Heart right ventricle (tissue), 16 donors: ENCODE data around the gene SOX18. TPM values are rescaled to one million over a fixed set of nuclear protein-coding genes. Genes with fewer than 3 reads are reported as not detected.

Experiments used
- ATAC-seq, 8 donors: fragments of 200-7000 bp; cut with Tn5 transposase; one replicate each; pipeline ENCODE4 v1.9.1; 2020; ENCODE audit warnings: mild to moderate bottlenecking in 8 of 8, moderate library complexity in 8 of 8, moderate number of reproducible peaks in 1 of 8
- DNase-seq, 2 donors: peaks; one replicate each; pipeline ENCODE4 v3.0.0-alpha.2; 2020
- H3K27ac ChIP-seq, 10 donors: fragments of 200-600 bp; sonication (generic) in 2 of 10; one replicate each; pipeline versions ENCODE4 v1.5.0 to v1.8.0; 2020 to 2022; ENCODE audit warnings: mild to moderate bottlenecking in 3 of 10
- H3K27me3 ChIP-seq, 7 donors: fragments of 200-600 bp; one replicate each; pipeline ENCODE4 v1.8.0; 2021 to 2022; ENCODE audit warnings: mild to moderate bottlenecking in 2 of 7
- H3K36me3 ChIP-seq, 9 donors: fragments of 200-600 bp; sonication (generic) in 1 of 9; one replicate each; pipeline versions ENCODE4 v1.5.0 to v1.8.0; 2020 to 2022; ENCODE audit warnings: mild to moderate bottlenecking in 2 of 9
- H3K4me1 ChIP-seq, 9 donors: fragments of 200-600 bp; sonication (generic) in 1 of 9; one replicate each; pipeline versions ENCODE4 v1.5.0 to v1.8.0; 2020 to 2022; ENCODE audit warnings: mild to moderate bottlenecking in 4 of 9
- H3K4me3 ChIP-seq, 10 donors: fragments of 200-600 bp; sonication (generic) in 2 of 10; one replicate each; pipeline versions ENCODE4 v1.5.0 to v1.8.0; 2020 to 2022; ENCODE audit warnings: mild to moderate bottlenecking in 7 of 10, moderate library complexity in 2 of 10
- H3K9me3 ChIP-seq, 11 donors: fragments of 200-600 bp in 10 of 11; sonication (generic) in 2 of 11; one replicate each; pipeline versions ENCODE4 v1.5.0 to v1.8.0; 2013 to 2022; ENCODE audit warnings: mild to moderate bottlenecking in 2 of 11, control low read depth in 1 of 11, moderate library complexity in 1 of 11
- WGBS, 2 donors: extraction: QIAGEN DNeasy Blood & Tissue Kit; methylation state at CpG; one replicate each; pipeline ENCODE4 v1.1.7; 2013; ENCODE audit warnings: inconsistent platforms in 1 of 2; 5-methylcytosine and 5-hydroxymethylcytosine counted together
- intact Hi-C, 10 donors: fragments of 100-400 bp; cut with DNase I; formaldehyde crosslinking; loops; one replicate each; pipeline versions ENCODE4 v1.11.1 to v1.14.2; 2022
- polyA plus RNA-seq, 2 donors: library from polyadenylated mRNA; stranded (reverse); fragments of 200-250 nt; gene quantifications; one replicate each; pipeline ENCODE4 v1.2.3, GENCODE V29; 2013
- total RNA-seq, 10 donors: library from RNA; stranded (reverse); fragmentation: NEBNext Ultra II Directional in 3 of 10; extraction: Animal tissue kit (Norgen Biotek cat#: 25700) in 3 of 10; gene quantifications; one replicate each; pipeline versions ENCODE4 v1.2.1 to v1.2.4, GENCODE V29; 2021 to 2023
- TF ChIP-seq, protein P1 (sequence below), 9 donors: fragments of 200-600 bp; sonication (generic) in 2 of 9; IDR thresholded peaks; one replicate each; pipeline versions ENCODE4 v1.5.0 to v1.8.0; 2021 to 2022; ENCODE audit warnings: antibody characterized with exemption in 9 of 9, mild to moderate bottlenecking in 5 of 9, moderate library complexity in 1 of 9
- donor health status: Arrhythmogenic right ventricular cardiomyopathy.
- donor health status: ischemic (EF 13 %, LVEDD 7.1; RV severe dilation, severe dysfunction).
- donor health status: healthy with polysubstance abuse.
- donor health status: DM: no; HTN: yes; CAD: no.
- donor health status: DM: no; HTN: no; CAD: no.
- donor health status: ischemic (EF 25% LVEDD 6.9; RV normal size, moderate dysfunction).
- donor health status: ischemic (EF 25% LVEDD 5.7; RV mildly dilated, moderate dysfunction).
- donor health status: healthy.
- donor health status: DM: yes; HTN: yes; CAD: no.
- donor health status: Ischemic cardiomyopathy.
- donor health status: ischemic (EF 35%, LVEDD 5.7; RV mildly dilated, moderate dysfunction).
- donor health status: nonischemic (EF 11% LVEDD 7.7; RV severe dilation, severe dysfunction).
- donor health status: DM: yes; HTN: yes; CAD: no.
- donor health status: PGD.
- donor health status: ischemic (EF 29% LVEDD 5.4; RV normal size, mild dysfunction).
- donor health status: nonischemic (EF 23%, LVEDD 6.1; RV moderate dilation, normal function).

The SOX18 gene
- total and polyA plus RNA-seq, 12 donors = 23.5 to 129 (median 51.9) TPM

DNA sequence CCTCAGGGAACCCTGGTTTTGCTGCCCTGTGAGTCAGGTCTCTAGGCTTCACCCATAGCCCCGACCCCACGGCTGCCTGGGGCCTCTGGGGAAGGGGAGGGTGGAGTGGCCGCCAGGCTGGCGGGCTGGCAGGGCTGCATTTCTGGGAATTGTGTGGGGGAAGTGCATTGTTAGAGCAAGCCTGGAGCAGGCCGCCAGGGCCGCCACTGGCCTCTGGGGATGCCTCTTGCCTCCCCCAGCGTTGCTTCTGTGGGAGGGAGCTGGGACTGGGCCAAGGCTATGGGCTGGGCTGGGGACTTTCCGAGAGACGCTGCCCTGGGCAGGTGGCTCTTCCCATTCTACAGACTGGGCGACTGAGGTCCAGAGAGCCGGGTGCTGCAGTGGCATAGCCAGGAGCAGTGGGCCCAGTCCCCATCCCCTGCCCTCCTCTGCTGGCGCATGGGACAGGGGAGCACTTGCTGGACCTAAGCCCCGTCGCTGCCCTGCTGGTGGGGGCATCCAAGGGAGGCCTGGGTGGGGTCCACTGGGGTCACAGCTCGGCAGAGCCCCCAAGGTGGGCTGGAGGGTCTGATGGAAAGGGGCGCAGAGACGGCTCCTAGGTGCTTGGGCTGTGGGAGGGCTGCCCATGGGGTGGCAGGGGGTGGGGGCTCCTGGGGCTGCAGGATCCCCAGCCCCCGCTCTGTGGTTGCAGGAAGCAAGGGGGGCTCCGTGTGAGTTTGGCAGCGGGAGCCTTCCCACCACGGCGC, 6.6 kb upstream of the SOX18 start:
- Histone ChIP-seq H3K4me1 (peaks cover 2 to 67% (median 44%) of the 10 kb centered on the region in 9 donors), H3K27ac (peak overlapping the region; percentile 80 to 98 (median 90)), H3K27me3 (peaks cover 0 to 57% (median 18%) of the 10 kb centered on the region in 7 donors), H3K4me3 (peak overlapping the region in 9 of 10 donors; percentile 16 to 47 (median 39)), H3K9me3 (no peaks in the 10 kb centered on the region), H3K36me3 (no peaks in the 10 kb centered on the region)
- ATAC-seq (peak; percentile 40 to 63 (median 54)), DNase-seq (peak; percentile 81 to 87)
- 43 to 47% methylated on average over 22 of the region's 22 CpGs for whole genome bisulfite sequencing, 2 donors
- TF ChIP-seq, protein P1, sequence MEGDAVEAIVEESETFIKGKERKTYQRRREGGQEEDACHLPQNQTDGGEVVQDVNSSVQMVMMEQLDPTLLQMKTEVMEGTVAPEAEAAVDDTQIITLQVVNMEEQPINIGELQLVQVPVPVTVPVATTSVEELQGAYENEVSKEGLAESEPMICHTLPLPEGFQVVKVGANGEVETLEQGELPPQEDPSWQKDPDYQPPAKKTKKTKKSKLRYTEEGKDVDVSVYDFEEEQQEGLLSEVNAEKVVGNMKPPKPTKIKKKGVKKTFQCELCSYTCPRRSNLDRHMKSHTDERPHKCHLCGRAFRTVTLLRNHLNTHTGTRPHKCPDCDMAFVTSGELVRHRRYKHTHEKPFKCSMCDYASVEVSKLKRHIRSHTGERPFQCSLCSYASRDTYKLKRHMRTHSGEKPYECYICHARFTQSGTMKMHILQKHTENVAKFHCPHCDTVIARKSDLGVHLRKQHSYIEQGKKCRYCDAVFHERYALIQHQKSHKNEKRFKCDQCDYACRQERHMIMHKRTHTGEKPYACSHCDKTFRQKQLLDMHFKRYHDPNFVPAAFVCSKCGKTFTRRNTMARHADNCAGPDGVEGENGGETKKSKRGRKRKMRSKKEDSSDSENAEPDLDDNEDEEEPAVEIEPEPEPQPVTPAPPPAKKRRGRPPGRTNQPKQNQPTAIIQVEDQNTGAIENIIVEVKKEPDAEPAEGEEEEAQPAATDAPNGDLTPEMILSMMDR (IDR thresholded peaks at IDR 0.05) = peak in 1 of 9 donors; percentile 9
- intact Hi-C loops = loop anchor here in 4 of 10 donors (2.0 to 10.0 kb wide), 4 partner anchors 15 to 421 kb away; partner anchors contain the start of gene PRPF6 (in 1 of the 4)

DNA sequence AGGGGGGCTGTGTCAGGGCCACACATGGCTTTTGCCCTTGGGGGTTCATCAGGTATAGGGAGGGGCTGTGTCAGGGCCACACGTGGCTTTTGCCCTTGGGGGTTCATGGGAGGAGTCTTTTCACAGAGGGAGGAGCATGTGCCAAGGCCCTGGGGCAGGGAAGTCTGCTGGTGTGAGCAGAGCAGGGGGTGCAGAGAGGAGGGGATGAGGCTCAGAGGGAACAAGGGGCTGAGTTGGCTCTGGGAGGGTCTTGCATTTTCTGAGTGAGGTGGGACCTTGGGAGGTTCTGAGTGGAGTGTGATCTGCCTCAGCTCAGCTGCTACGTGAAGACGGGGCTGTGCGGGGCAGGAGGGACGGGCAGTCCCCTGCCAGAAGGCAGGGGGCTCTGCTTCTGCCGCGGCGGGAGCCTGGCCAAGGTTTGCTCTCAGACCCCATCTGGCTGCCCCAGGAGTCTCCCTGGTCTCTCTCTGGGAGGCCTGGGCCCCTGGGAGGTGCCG, 6.0 kb upstream of the SOX18 start:
- intact Hi-C loops = loop anchor here in 2 of 10 donors (5.0 to 10.0 kb wide), 2 partner anchors 73 to 421 kb away; partner anchors contain the start of gene PRPF6 (in 1 of the 2)
- WGBS, 2 donors = 56 to 63% methylated on average over 9 of the region's 9 CpGs
- peaks cover 0 to 63% (median 23%) of the 10 kb centered on the region in 7 donors for H3K27me3 ChIP-seq
- H3K4me1 ChIP-seq = peaks cover 2 to 73% (median 44%) of the 10 kb centered on the region in 9 donors
- H3K9me3 ChIP-seq = no peaks in the 10 kb centered on the region
- H3K27ac ChIP-seq = peak overlapping the region; percentile 80 to 98 (median 90)
- no peak for ATAC-seq
- H3K4me3 ChIP-seq = peak overlapping the region in 6 of 10 donors; percentile 4 to 47 (median 33)
- no peaks in the 10 kb centered on the region for H3K36me3 ChIP-seq
- TF ChIP-seq, protein P1 (IDR thresholded peaks at IDR 0.05) = no peak
- no peak for DNase-seq

DNA sequence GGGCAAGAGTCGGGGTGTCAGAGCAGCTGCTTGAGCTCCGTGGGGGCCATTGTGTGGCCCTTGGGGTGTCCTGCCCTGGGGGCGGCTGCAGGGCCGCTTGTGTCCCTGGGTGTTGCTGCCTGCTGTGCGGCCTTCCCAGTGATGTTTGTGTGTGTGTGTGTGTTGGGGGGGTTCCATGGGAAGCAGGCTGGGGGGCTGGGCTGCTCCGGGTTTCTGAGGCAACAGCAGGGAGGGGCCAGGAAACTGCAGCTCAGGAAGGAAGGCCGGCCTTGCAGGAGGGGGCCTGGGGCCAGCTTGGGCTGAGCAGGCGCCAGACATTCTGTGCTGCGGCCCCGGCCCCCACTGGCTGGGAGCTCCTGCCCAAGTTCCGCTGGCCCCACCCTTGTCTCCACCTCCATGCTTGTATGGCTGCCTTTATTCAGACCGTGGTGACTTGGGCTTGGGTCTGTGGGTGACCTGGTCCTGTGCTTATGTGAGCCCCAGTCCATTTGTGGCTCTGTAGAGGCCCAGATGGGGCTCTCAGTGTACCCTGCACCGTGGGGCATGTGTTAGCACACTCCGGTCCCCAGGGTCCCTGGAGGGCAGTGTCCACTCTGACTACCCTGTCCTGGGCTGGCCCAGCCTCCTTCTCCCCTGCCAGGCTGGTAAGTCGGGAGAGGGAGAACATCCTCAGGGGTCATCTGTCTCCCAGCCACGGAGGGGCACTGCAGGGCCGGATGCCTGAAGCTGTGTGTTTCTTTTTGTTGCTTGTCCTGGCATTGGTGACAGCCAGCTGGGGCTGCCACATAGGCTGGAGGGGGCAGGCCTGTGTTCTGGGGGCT, 4.6 kb upstream of the SOX18 start:
- no peaks in the 10 kb centered on the region for H3K9me3 ChIP-seq
- peaks cover 6 to 82% (median 52%) of the 10 kb centered on the region in 9 donors for H3K4me1 ChIP-seq
- ATAC-seq = peak; percentile 29 to 55 (median 40)
- intact Hi-C loops = loop anchor here in 2 of 10 donors (5.0 to 10.0 kb wide), 2 partner anchors 367 to 419 kb away; no protein-coding TSS in a partner anchor
- H3K27ac ChIP-seq = peak overlapping the region; percentile 80 to 98 (median 92)
- DNase-seq = peak; percentile 80 to 90
- H3K27me3 ChIP-seq = peaks cover 0 to 73% (median 33%) of the 10 kb centered on the region in 7 donors
- 31 to 36% methylated on average over 15 to 17 of the region's 17 CpGs for WGBS, 2 donors
- no peaks in the 10 kb centered on the region for H3K36me3 ChIP-seq
- TF ChIP-seq, protein P1 (IDR thresholded peaks at IDR 0.05) = peak in 2 of 9 donors; percentile 19 to 22
- H3K4me3 ChIP-seq = peak overlapping the region in 7 of 10 donors; percentile 7 to 75 (median 34)
